Hippocampal formation (tissue), 2 donors: ENCODE measurements around the gene TPM2.

Source experiments
- DNase-seq, 2 donors: peaks; one replicate each; lab custom pipeline; 2025; lab: John Stamatoyannopoulos, UW

Gene TPM2

GRCh38 chr9:35679091-35679490, 10.6 kb downstream of the TPM2 start:
- DNase-seq = no peak

GRCh38 chr9:35675732-35676392, 13.9 kb downstream of the TPM2 start:
- DNase-seq = no peak

DNA sequence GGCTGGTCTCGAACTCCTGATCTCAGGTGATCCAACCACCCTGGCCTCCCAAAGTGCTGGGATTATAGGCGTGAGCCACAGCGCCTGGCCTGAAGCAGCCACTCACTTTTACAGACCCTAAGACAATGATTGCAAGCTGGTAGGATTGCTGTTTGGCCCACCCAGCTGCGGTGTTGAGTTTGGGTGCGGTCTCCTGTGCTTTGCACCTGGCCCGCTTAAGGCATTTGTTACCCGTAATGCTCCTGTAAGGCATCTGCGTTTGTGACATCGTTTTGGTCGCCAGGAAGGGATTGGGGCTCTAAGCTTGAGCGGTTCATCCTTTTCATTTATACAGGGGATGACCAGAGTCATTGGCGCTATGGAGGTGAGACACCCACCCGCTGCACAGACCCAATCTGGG, 14.5 kb downstream of the TPM2 start:
- no peak for DNase-seq

GRCh38 chr9:35674025-35674361, 15.7 kb downstream of the TPM2 start:
- no peak for DNase-seq

DNA sequence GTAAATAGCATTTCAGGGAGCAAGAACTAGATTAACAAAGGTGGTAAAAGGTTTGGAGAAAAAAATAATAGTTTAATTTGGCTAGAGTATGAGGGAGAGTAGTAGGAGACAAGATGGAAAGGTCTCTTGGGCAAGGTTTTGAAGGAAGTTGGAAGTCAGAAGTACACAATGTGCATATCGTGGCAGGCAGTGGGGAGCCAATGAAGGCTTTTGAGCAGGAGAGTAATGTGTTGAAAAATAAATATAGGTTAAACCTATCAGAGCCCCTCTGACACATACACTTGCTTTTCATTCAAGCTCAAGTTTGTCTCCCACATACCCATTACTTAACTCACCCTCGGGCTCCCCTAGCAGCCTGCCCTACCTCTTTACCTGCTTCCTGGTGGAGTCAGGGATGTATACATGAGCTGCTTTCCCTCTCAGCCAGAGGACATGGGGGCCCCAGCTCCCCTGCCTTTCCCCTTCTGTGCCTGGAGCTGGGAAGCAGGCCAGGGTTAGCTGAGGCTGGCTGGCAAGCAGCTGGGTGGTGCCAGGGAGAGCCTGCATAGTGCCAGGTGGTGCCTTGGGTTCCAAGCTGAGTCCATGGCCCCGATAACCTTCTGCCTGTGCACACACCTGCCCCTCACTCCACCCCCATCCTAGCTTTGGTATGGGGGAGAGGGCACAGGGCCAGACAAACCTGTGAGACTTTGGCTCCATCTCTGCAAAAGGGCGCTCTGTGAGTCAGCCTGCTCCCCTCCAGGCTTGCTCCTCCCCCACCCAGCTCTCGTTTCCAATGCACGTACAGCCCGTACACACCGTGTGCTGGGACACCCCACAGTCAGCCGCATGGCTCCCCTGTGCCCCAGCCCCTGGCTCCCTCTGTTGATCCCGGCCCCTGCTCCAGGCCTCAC, 16.3 kb downstream of the TPM2 start, which contains the start of gene CA9:
CA9 (plus strand) TSS at position 797 of the 893 bp plus-strand sequence; CDS start at position 829, 32 bp downstream.
- DNase-seq = no peak

DNA sequence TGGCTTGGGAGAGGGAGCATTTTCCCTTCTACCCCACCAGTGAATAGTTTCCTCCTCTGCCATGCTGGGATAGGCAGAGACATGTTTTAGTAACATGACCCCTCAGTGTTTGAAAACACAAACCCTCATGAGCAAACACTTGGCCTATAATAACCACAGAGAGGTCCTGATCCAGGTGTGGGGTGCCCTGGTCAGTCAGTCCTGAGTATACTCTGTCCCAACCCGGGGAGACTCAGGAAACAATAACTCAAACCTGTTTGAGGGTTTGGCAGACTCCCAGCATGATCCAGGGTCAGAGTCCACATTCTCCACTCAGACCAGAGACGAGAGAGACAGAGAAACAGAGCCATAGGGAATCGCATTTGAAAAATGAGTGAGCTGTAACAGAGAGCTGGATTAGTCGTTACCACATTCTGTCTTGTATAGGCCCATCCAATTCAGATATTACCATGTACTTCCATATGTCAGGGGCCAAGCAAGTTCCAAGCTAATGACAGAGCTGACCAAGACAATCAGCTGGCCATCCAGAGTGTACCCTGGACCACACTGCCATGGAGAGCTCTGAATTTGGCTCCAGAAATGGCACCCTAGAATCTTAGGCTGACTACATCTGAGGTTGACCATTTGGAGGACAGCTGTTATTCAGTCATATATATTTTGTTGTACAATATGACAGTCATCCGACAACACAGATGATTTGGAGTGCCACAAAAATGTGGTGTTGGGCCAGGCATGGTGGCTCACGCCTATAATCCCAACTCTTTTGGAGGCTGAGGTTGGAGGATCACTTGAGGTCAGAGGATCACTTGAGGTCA, 20.2 kb downstream of the TPM2 start:
- DNase-seq = no peak

- no peak for DNase-seq
Measured at GRCh38 chr9:35667939-35668338, 21.8 kb downstream of the TPM2 start.

DNA sequence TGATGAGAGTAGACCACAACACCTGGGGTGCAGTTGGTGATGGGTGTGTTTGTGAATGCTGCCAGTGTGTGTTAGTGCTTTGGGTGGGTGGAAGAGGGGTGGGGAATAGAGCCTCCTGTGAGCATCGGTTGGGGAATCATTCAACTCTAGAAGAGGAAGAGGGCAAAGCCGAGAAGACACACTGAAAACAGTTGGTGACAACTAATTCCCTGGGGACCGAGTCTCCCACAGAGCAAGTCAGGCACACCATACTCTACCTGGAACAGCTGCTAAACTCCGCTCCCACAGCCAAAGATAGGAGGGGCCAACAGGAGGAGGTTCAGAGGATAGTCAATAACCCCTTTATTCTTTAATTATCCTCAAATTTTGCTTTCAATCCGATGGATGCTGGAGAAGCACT, 23.2 kb downstream of the TPM2 start:
- DNase-seq = no peak

GRCh38 chr9:35666045-35666444, 23.7 kb downstream of the TPM2 start:
- DNase-seq = no peak

DNA sequence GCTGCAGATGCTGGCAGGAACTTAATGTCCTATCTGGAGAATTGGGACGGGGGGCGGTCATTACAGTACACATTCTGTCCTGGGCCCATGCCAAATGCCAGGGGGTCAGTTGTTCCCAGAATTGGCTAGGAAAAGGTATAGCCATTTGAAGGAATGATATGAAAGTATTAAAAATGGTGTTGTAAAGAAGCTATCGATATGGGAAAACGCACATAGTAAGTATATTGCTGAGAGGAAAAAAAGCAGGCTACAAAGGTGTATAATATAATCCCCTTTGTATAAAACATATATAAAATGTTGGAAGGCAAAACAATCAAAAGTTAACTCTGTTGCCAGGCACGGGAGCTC, 24.3 kb downstream of the TPM2 start:
- no peak for DNase-seq

- peak; percentile 15 to 66 for DNase-seq
Measured at GRCh38 chr9:35664531-35665470, 24.9 kb downstream of the TPM2 start, which contains the start of gene ARHGEF39. Gene ARHGEF39 (minus strand): TSS chr9:35665195. CDS start chr9:35665169, 26 bp downstream.

DNA sequence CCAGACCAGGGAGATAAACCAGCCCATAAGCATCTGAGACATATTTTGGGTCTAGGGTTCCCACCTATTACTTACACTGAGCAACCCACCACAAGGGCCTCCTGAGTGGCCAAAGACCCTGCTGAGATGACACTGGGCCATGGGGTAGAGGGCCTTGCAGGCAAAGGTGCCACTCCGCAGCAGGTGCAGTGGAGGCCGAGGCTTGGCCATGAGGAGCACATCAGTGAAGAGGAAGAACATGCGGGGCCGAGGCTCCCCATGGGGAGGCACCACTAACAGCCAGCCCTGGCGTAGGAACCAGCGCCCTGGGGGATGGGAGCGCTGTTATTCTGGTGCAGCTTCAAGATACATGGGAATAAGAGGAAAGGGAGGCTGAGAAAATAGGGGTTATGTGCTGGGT, 27.3 kb downstream of the TPM2 start:
- no peak for DNase-seq

- no peak for DNase-seq
Measured at GRCh38 chr9:35661756-35662350, 27.9 kb downstream of the TPM2 start.

GRCh38 chr9:35660966-35661415, 28.7 kb downstream of the TPM2 start:
- no peak for DNase-seq

DNA sequence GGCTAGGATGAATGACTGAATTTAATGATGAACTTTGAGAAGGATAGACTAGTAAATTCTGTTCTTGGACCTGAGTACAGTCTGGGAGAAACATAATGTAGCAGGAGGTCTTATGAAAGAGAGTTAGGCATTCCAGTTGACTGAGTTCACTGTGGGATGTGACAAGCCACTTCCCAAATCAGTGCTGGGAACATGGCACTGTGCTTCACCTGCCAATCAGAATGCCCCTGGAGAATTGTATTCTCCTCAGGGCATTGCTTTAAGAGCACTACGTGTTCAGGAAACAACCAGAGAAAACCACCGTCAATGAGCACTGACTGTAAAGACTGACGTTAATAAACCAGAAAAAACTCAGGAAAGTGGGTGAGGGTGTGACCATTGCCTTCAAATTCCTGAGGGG, 30.4 kb downstream of the TPM2 start:
- DNase-seq = no peak

- DNase-seq = no peak
Measured at GRCh38 chr9:35658968-35659220, 30.8 kb downstream of the TPM2 start.

GRCh38 chr9:35658137-35658967, 31.4 kb downstream of the TPM2 start, which contains the start of gene CCDC107:
Gene CCDC107 (plus strand): TSS chr9:35658292. CDS start chr9:35658380, 88 bp downstream.
- DNase-seq = peak; percentile 79 to 91

DNA sequence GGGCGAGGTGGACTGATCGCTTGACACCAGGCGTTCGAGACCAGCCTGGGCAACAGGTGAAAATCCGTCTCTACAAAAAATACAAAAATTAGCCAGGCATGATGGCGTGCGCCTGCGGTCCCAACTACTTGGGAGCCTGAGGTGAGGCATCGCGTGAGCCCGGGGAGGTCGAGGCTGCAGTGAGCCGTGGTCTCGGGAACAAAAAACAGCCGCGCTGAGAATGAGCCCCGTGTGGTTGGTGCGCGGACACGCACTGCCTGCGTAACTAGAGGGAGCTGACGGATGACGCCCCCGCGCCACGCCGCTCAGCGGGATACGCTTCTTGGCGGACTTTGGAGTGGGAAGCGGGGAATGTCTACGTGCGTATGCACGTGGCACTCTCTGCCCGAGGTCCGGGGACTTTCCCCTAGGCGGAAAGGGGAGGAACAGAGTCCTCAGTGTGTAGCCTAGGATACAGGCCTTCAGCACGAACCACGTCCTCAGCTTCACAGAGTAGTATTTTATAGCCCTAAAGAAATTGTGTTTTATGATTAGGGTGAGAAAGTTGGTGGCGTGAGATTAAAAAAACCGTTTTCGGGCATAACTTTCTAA, 32.1 kb downstream of the TPM2 start, which contains the start of gene RMRP:
RMRP (minus strand) TSS at position 474 of the 591 bp plus-strand sequence.
- DNase-seq = peak; percentile 94 to 98

DNA sequence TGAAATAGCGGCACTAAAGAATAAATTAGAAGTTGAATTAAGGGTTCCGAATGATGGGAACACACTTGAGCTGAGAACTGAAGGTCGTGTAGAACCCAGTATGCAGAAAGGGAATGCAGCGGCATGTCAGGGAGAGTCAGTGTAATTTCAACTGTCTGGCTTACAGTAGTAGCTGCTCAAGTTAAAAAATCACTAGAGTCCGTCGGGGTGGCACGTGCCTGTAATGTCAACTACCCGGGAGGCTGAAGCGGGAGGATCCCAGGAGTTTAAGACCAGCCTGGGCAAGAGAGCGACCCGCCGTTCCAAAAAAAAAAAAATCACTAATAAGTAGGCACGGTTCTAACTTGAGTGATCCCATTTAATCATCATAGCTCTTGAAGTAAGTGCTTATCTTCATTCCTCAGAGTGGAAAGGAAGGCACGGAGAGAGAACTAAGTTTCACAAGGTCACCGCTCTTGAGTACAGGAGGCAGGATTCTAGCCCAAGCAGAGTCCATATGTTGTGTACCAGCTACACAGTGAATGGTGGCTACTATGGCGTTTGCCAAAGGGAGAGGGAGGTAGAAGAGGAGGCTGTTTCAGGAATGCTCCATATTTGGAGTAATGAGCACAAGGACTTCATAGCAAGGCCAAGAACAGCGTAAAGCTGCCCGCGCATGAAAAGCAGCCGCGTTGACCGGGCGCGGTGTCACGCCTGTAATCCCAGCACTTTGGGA, 32.7 kb downstream of the TPM2 start:
- peak in 1 of 2 donors; percentile 7 for DNase-seq
